Measurements from ENCODE around the gene PPM1A. TPM values are rescaled to one million over a fixed set of nuclear protein-coding genes. Genes with fewer than 3 reads are reported as not detected.

PPM1A gene
- polyA plus RNA-seq, 1 donor: 46.5 TPM

DNA sequence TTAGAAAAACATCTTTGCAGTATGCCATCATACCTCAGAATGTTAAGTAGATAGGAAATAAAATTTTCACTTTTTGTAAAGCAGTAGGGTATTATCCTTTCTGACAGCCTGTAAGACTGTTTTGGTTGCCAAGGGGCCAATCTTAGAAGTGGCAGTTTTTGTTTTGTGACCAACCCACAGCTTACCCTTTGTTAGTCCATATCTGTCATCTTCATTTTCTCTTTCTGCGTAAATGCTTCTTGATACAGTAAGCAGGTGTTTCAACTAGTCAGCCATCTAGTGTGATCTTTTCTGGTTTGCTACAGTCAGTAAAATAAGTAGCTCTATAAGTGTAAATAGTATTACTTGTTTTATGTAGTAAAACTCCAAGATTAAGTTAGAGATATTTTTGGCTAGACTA, 8.8 kb downstream of the PPM1A start:
- WGBS (ENCODE audit: insufficient coverage, low lambda C conversion rate): no CpG with 5 or more reads among the region's 1 CpG
- H3K36me3 ChIP-seq (ENCODE audit: control insufficient read depth, insufficient read depth, low read length): no peaks in the 10 kb centered on the region
- H3K27me3 ChIP-seq (ENCODE audit: control insufficient read depth, insufficient read depth, low read length): no peaks in the 10 kb centered on the region
- H3K9me3 ChIP-seq (ENCODE audit: control insufficient read depth, low read depth, low read length): no peaks in the 10 kb centered on the region
- no peak for DNase-seq
- no peak overlapping the region for H3K27ac ChIP-seq (ENCODE audit: low read length)
- no peak overlapping the region for H3K4me3 ChIP-seq (ENCODE audit: low read length)
- peaks cover 12% of the 10 kb centered on the region for H3K4me1 ChIP-seq (ENCODE audit: control insufficient read depth, insufficient read depth, low read length)

GRCh38 chr14:60265163-60265562, 16.1 kb downstream of the PPM1A start:
- no peaks in the 10 kb centered on the region for H3K4me1 ChIP-seq (ENCODE audit: control insufficient read depth, insufficient read depth, low read length)
- WGBS (ENCODE audit: insufficient coverage, low lambda C conversion rate): no CpG with 5 or more reads among the region's 1 CpG
- H3K4me3 ChIP-seq (ENCODE audit: low read length): no peak overlapping the region
- no peak overlapping the region for H3K27ac ChIP-seq (ENCODE audit: low read length)
- no peaks in the 10 kb centered on the region for H3K27me3 ChIP-seq (ENCODE audit: control insufficient read depth, insufficient read depth, low read length)
- H3K9me3 ChIP-seq (ENCODE audit: control insufficient read depth, low read depth, low read length): peaks cover 10% of the 10 kb centered on the region
- no peaks in the 10 kb centered on the region for H3K36me3 ChIP-seq (ENCODE audit: control insufficient read depth, insufficient read depth, low read length)
- DNase-seq: no peak

DNA sequence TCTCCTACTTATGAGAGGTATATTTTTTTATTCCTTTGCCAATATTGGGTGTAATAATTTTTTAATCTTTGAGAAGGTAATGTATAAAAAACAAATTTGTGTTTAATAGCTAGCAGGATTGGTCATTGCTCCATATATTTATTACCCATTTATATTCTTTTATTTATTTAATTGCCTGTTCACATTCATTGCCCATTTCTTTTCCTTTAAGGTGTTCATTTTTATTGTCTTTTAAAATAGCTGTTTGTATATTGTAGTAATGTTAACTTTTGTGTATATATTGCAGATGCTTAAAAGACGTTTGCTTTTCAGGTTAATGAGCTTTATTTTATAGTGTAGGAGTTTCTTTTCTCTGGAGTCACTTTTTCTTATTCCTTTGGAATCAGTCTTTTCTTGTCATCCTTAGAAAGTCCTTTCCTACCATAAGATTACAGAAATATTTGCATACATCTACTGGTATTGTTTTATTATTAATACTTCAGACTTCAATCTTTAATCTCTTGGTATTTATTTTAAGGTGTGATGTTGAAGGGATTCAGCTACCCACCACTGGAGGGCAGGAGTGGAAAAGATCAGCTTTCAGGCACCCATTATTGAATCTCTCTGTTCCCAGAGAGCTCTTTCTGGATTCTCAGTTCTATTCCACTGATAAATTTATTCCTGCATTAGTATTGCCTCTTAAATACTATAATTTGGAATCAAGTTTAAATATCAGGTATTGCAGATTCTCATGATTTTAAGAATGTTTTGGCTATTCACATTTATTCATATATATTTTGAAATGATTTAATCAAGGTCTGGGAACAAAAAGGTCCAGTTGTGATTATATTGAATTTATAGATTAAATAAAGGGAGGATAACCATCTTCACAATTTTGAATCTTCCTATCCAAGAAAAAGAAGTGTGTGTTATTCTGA, 17.3 kb downstream of the PPM1A start:
- whole genome bisulfite sequencing (ENCODE audit: insufficient coverage, low lambda C conversion rate): no CpG with 5 or more reads among the region's 1 CpG
- H3K4me1 ChIP-seq (ENCODE audit: control insufficient read depth, insufficient read depth, low read length): no peaks in the 10 kb centered on the region
- DNase-seq: no peak
- H3K27me3 ChIP-seq (ENCODE audit: control insufficient read depth, insufficient read depth, low read length): no peaks in the 10 kb centered on the region
- H3K9me3 ChIP-seq (ENCODE audit: control insufficient read depth, low read depth, low read length): peaks cover 10% of the 10 kb centered on the region
- no peaks in the 10 kb centered on the region for H3K36me3 ChIP-seq (ENCODE audit: control insufficient read depth, insufficient read depth, low read length)
- no peak overlapping the region for H3K27ac ChIP-seq (ENCODE audit: low read length)
- no peak overlapping the region for H3K4me3 ChIP-seq (ENCODE audit: low read length)

DNA sequence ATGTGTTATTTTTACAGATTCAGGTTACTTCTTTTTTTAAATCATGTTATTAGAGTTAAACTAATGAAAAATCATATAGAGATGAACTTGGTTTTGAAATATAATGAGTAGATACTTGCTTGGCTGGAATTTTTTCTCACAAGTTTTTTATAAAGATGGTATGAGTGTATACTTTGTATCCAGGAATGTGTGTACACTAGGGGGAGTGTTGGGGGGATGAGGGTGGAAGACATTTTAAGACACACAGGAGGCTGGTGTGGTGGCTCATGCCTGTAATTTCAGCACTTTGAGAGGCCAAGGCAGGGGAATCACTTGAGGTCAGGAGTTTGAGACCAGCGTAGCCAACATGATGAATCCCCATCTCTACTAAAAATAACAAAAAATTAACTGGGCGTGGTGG, 23.2 kb downstream of the PPM1A start:
- WGBS (ENCODE audit: insufficient coverage, low lambda C conversion rate): no CpG with 5 or more reads among the region's 2 CpGs
- H3K4me1 ChIP-seq (ENCODE audit: control insufficient read depth, insufficient read depth, low read length): peaks cover 11% of the 10 kb centered on the region
- no peak for DNase-seq
- H3K27ac ChIP-seq (ENCODE audit: low read length): no peak overlapping the region
- no peaks in the 10 kb centered on the region for H3K27me3 ChIP-seq (ENCODE audit: control insufficient read depth, insufficient read depth, low read length)
- no peaks in the 10 kb centered on the region for H3K9me3 ChIP-seq (ENCODE audit: control insufficient read depth, low read depth, low read length)
- no peak overlapping the region for H3K4me3 ChIP-seq (ENCODE audit: low read length)
- no peaks in the 10 kb centered on the region for H3K36me3 ChIP-seq (ENCODE audit: control insufficient read depth, insufficient read depth, low read length)

GRCh38 chr14:60273956-60274355, 24.9 kb downstream of the PPM1A start:
- no peaks in the 10 kb centered on the region for H3K27me3 ChIP-seq (ENCODE audit: control insufficient read depth, insufficient read depth, low read length)
- no peak overlapping the region for H3K27ac ChIP-seq (ENCODE audit: low read length)
- H3K4me3 ChIP-seq (ENCODE audit: low read length): no peak overlapping the region
- H3K4me1 ChIP-seq (ENCODE audit: control insufficient read depth, insufficient read depth, low read length): peaks cover 11% of the 10 kb centered on the region
- WGBS (ENCODE audit: insufficient coverage, low lambda C conversion rate): 87% methylated on average over 2 of the region's 2 CpGs
- no peak for DNase-seq
- no peaks in the 10 kb centered on the region for H3K36me3 ChIP-seq (ENCODE audit: control insufficient read depth, insufficient read depth, low read length)
- no peaks in the 10 kb centered on the region for H3K9me3 ChIP-seq (ENCODE audit: control insufficient read depth, low read depth, low read length)

- Histone ChIP-seq H3K9me3 (ENCODE audit: control insufficient read depth, low read depth, low read length) (no peaks in the 10 kb centered on the region), H3K36me3 (ENCODE audit: control insufficient read depth, insufficient read depth, low read length) (no peaks in the 10 kb centered on the region), H3K4me1 (ENCODE audit: control insufficient read depth, insufficient read depth, low read length) (peaks cover 11% of the 10 kb centered on the region), H3K27ac (ENCODE audit: low read length) (no peak overlapping the region), H3K27me3 (ENCODE audit: control insufficient read depth, insufficient read depth, low read length) (no peaks in the 10 kb centered on the region), H3K4me3 (ENCODE audit: low read length) (no peak overlapping the region)
- DNase-seq: peak; percentile 16 to 28
Measured at GRCh38 chr14:60274448-60274847, 25.4 kb downstream of the PPM1A start.

GRCh38 chr14:60275932-60276331, 26.9 kb downstream of the PPM1A start:
- Histone ChIP-seq H3K4me1 (ENCODE audit: control insufficient read depth, insufficient read depth, low read length) (peaks cover 11% of the 10 kb centered on the region), H3K36me3 (ENCODE audit: control insufficient read depth, insufficient read depth, low read length) (no peaks in the 10 kb centered on the region), H3K4me3 (ENCODE audit: low read length) (no peak overlapping the region), H3K27me3 (ENCODE audit: control insufficient read depth, insufficient read depth, low read length) (no peaks in the 10 kb centered on the region), H3K27ac (ENCODE audit: low read length) (peak overlapping the region; percentile 10), H3K9me3 (ENCODE audit: control insufficient read depth, low read depth, low read length) (no peaks in the 10 kb centered on the region)
- 41% methylated on average over 4 of the region's 4 CpGs for WGBS (ENCODE audit: insufficient coverage, low lambda C conversion rate)
- DNase-seq: peak; percentile 28 to 68

DNA sequence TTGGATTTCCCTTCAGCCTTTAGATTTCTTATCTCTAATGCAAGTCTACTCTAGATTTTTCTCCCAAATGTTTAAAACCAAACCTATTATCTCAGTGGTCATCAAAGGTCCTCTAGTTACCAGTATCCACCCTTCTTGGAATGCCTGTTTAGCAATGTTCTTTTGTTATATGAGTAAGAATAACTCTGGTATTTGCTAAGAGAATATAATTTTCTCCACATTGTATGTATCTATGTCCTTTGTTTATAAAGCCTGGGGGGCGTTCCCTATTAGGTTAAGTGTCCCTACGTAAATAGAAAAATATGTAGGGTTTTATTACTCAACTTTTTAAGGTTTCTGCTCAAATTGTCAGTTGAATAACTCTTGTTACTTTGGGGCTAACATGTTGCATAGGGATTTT, 27.3 kb downstream of the PPM1A start:
- Histone ChIP-seq H3K4me3 (ENCODE audit: low read length) (no peak overlapping the region), H3K36me3 (ENCODE audit: control insufficient read depth, insufficient read depth, low read length) (no peaks in the 10 kb centered on the region), H3K27ac (ENCODE audit: low read length) (peak overlapping the region; percentile 10), H3K9me3 (ENCODE audit: control insufficient read depth, low read depth, low read length) (no peaks in the 10 kb centered on the region), H3K27me3 (ENCODE audit: control insufficient read depth, insufficient read depth, low read length) (no peaks in the 10 kb centered on the region), H3K4me1 (ENCODE audit: control insufficient read depth, insufficient read depth, low read length) (peaks cover 11% of the 10 kb centered on the region)
- WGBS (ENCODE audit: insufficient coverage, low lambda C conversion rate): 68% methylated on average over 2 of the region's 2 CpGs
- no peak for DNase-seq

GRCh38 chr14:60277605-60278190, 28.7 kb downstream of the PPM1A start:
- peak in 1 of 2 donors; percentile 27 for DNase-seq
- H3K27ac ChIP-seq (ENCODE audit: low read length): no peak overlapping the region
- peaks cover 5% of the 10 kb centered on the region for H3K36me3 ChIP-seq (ENCODE audit: control insufficient read depth, insufficient read depth, low read length)
- no peaks in the 10 kb centered on the region for H3K27me3 ChIP-seq (ENCODE audit: control insufficient read depth, insufficient read depth, low read length)
- peaks cover 11% of the 10 kb centered on the region for H3K4me1 ChIP-seq (ENCODE audit: control insufficient read depth, insufficient read depth, low read length)
- WGBS (ENCODE audit: insufficient coverage, low lambda C conversion rate): no CpG with 5 or more reads among the region's 2 CpGs
- no peak overlapping the region for H3K4me3 ChIP-seq (ENCODE audit: low read length)
- H3K9me3 ChIP-seq (ENCODE audit: control insufficient read depth, low read depth, low read length): no peaks in the 10 kb centered on the region

DNA sequence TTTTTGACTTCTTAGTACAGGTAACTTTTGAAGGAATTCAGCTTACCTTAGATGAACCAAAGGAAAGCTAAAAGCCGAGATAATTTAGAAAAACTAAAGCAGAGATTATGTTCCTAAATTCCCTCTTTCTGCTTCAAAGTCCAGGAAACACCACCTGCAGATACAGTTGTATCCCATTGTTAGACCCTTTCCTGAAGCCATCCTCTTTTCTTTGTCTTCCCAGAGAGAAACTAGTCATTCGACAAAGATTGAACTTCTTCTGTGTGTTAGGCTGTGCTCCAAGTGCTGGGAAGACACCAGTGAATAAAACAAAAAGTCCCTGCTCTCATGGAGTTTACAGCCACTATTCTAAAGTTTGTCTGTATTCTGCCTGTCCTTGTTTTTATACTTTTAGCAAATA, 29.3 kb downstream of the PPM1A start:
- Histone ChIP-seq H3K4me1 (ENCODE audit: control insufficient read depth, insufficient read depth, low read length) (peaks cover 11% of the 10 kb centered on the region), H3K27me3 (ENCODE audit: control insufficient read depth, insufficient read depth, low read length) (no peaks in the 10 kb centered on the region), H3K27ac (ENCODE audit: low read length) (no peak overlapping the region), H3K4me3 (ENCODE audit: low read length) (no peak overlapping the region), H3K36me3 (ENCODE audit: control insufficient read depth, insufficient read depth, low read length) (peaks cover 11% of the 10 kb centered on the region), H3K9me3 (ENCODE audit: control insufficient read depth, low read depth, low read length) (no peaks in the 10 kb centered on the region)
- WGBS (ENCODE audit: insufficient coverage, low lambda C conversion rate): no CpG with 5 or more reads among the region's 2 CpGs
- DNase-seq: no peak

DNA sequence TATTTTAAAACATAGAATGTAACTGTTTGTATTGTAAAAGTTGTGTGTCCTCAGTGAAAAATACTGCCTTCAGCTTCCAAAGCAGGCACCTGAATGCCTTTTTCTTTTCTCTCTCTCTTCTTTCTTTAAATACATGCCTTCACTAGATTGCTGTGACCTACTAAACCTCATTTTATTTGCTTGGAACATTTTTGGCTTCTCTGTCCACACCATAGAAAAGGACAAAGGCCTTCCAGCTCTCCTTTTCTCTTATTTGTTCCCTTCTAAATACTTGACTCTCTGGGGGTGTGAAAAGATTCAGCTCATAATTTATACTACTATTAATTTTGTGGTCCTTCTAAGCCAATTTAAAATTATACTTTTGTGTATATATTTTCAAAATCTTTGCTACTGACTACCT, 38.4 kb downstream of the PPM1A start:
- Histone ChIP-seq H3K36me3 (ENCODE audit: control insufficient read depth, insufficient read depth, low read length) (peaks cover 32% of the 10 kb centered on the region), H3K27me3 (ENCODE audit: control insufficient read depth, insufficient read depth, low read length) (no peaks in the 10 kb centered on the region), H3K4me1 (ENCODE audit: control insufficient read depth, insufficient read depth, low read length) (no peaks in the 10 kb centered on the region), H3K4me3 (ENCODE audit: low read length) (no peak overlapping the region), H3K27ac (ENCODE audit: low read length) (no peak overlapping the region), H3K9me3 (ENCODE audit: control insufficient read depth, low read depth, low read length) (no peaks in the 10 kb centered on the region)
- no peak for DNase-seq

All from large intestine (tissue), 3 donors.